SHP77 (cell line): Measurements from ENCODE around the gene YDJC.
"Not testable (repeated sequence)": the region's sequence is repeated elsewhere in the genome, so short reads cannot be mapped to it uniquely, and the experiment has no call there.

Experiments
- DNase-seq, 2 experiments: peaks; one replicate each; lab custom pipeline; 2025; lab: John Stamatoyannopoulos, UW

Gene YDJC

DNA sequence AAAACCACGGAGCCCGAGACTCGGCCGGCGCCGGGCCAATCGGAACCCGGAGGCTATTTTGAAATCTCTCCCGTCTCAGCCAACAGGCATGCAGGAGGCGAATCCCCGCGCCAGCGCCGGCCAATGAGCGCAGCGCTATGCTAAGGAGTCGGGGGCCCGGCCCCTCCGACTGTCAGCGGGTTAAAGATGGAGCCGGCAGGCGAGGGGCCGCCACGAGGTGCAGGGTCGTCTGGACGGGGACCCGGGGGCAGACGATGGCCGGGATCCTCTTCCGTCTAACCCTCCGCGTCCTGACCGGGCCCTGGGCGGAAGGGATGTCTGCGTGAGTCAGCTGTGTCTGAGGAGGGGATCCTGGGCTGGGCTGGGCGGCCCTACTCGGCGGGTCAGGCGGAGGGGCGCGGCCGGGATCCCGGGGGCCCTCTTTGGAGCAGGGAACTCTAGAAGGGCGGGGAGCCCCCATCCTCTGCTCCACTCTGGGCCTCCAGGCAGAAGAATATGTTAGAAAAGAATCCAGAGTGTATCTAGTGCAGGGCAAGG is 22.3 kb upstream of the YDJC start:
- peak; percentile 82 to 88 for DNase-seq

DNA sequence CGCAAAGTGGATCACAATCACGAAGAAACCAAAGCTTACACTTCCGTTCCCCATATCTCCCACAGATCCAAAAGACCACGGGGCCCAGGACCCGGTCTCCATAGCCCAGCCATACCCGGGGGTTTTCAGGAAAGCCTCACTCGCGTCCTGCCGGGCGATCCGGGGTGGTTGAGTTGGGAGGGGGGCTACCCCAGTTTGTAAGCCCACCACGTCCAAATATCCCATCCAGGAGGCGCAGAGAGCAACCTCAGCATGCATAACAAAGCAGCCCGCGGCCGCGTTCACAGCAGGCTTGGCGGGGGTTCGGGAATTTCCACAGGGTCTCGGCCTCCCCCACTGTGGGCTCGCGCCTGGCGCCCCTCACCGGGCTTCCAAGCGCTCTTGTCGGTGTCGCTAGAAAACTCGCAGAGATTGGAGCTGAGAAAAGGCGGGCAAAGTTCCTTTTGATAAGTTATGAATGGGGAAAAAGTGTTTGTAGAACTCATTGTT is 21.7 kb upstream of the YDJC start:
- peak; percentile 18 to 66 for DNase-seq

DNA sequence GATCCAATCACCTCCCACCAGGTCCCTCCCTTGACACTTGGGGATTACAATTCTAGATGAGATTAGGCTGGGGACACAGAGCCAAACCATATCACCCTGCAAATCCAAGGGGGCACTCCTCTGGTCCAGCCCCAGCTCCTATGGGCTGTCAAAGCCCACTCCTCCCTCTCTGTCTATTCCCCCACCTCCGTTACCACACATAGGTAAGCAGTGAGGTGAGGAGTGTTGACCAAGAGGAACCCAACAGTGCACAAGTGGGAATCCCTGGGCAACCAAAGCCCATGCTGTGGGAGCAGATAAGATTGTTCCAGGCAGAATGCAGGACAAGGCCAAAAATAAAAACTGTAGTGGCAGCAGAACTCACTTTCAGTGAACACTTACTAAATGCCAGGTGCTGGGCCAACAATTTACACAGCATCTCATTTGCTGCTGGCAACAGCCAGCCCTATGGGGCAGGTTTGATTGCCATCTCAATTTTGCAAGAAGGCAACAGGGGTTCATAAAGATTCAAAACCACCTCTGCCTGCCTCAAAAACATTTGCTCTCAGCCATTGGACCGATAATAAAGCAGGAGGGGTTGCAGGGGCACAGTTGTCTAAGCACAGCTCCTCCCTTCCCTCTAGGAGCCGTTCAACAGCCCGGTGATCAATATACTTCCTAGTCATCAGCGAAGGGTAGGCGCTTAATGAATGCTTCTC is 21.1 kb upstream of the YDJC start:
- DNase-seq, result no peak

DNA sequence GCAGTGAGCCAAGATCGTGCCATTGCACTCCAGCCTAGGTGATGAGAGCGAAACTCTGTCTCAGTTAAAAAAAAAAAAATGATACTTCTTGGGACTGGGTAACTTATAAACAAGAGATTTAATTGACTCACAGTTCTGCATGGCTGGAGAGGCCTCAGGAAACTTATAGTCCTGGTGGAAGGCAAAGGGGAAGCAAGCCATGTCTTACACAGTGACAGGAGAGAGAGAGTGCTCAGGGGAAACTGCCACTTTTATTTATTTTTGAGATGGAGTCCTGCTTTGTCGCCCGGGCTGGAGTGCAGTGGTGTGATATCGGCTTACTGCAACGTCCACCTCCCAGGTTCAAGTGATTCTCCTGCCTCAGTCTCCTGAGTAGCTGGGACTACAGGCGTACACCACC is 20.5 kb upstream of the YDJC start:
- no peak for DNase-seq

DNA sequence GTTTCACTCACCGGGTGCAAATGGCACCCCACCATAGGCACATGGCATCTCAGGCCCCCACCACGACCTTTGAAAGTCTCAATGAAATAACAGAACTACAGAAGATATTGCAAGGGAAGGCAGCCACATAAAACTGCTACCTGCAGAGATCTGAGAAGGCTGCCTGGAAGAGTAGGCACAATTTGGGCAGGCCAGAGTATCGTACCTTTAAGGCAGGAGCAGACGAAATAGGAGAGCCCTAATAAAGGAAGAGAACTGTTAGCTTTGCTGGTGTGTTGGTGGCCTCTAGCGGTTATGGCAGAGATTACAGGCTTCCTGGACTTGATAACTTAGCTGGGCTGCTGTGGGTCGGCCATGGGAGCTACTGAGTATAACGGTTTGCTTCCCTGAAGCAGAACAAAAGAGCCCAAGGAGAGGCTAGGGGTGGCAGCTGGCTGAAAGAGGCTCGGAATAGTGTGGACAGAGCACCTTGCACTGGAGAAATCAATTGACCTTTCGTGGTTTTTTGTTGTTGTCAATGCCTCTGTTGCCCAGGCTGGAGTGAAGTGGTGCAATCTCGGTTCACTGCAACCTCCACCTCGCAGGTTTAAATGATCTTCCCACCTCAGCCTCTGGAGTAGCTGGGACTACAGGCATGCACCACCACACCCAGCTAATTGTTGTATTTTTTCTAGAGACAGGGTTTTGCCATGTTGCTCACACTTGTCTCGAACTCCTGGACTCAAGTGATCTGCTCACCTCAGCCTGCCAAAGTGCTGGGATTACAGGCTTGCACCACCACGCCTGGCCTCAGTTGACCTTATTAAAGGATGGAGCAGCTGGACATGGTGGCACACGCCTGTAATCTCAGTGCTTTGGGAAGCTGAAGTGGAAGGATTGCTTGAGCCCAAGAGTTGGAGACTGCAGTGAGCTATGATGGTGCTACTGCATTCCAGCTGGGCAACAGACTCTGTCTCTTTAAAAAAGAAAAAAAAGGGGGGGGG is 17.1 kb upstream of the YDJC start:
- DNase-seq, result peak; percentile 61 to 70

DNA sequence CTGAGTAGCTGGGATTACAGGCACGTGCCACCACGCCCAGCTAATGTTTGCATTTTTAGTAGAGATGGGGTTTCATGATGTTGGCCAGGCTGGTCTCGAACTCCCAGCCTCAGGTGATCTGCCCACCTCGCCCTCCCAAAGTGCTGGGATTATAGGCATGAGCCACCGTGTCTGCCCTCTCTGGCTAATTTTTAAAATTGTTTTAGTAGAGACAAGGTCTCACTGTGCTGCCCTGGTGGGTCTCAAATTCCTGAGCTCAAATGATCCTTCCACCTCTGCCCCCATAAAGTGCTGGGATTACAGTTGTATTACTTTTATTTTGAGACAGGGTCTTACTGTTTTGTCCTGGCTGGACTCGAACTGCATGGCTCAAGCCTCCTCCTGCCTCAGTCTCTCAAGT is 15.7 kb upstream of the YDJC start:
- not testable (repeated sequence) for DNase-seq

DNA sequence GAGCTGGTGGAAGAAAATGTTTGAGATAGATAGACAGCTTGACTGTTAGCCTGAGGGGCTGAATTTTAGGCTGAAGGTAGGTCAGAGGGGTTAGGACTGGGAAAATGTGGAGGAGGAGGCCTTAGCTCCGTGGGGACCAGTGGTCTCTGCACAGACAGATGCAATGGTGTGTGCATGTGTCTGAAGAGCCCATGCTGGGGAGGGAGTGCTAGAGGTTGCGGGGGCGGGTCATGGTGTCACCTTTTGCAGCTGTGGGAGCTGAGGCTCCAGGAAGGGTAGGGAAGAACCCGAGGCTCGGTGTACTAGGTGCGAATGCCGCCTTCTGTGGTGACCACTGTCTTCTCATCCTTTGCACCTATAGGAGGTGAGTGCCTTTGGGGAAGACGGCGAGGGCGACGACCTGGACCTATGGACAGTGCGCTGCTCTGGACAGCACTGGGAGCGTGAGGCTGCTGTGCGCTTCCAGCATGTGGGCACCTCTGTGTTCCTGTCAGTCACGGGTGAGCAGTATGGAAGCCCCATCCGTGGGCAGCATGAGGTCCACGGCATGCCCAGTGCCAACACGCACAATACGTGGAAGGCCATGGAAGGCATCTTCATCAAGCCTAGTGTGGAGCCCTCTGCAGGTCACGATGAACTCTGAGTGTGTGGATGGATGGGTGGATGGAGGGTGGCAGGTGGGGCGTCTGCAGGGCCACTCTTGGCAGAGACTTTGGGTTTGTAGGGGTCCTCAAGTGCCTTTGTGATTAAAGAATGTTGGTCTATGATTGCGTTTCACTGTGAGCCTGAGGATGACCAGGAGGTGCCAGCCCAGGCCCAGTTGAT is 13.9 kb upstream of the YDJC start:
- DNase-seq, result peak in 1 of 2 experiments; percentile 9

DNA sequence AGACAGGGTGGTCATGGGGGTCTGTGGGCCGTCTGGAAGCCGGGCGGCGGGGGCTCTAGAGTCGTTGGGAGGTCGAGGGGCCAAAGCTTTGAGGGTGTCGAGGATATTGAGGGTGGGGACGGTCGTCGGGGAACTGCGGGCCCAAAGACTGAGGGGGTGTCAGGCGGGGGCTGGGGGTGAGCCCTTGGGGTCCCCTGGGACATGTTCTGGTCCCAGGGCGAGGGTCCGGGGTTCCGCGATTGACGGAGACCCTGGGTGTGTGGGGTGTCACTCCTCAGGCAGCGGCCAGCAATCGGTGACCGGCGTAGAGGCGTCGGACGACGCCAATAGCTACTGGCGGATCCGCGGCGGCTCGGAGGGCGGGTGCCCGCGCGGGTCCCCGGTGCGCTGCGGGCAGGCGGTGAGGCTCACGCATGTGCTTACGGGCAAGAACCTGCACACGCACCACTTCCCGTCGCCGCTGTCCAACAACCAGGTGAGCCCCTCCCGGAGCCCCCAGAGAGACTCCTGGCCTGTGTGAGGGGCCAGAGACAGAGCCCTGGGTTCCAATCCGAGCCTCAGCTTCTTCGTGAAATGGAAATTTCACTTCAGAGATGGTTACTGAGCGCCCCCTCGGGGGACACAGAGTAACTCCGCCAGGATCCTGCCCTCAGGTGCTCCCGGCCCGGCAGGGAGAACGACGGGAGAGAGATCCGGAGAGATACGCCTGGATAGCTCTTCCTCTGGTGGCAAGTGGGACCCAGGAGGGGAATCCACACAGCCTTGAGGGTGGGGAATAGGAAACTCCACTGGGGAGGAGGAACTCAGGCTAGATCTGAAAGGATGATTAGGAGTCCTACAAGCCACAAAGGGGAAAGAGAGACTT is 13.0 kb upstream of the YDJC start:
- DNase-seq, result peak; percentile 65 to 70

DNA sequence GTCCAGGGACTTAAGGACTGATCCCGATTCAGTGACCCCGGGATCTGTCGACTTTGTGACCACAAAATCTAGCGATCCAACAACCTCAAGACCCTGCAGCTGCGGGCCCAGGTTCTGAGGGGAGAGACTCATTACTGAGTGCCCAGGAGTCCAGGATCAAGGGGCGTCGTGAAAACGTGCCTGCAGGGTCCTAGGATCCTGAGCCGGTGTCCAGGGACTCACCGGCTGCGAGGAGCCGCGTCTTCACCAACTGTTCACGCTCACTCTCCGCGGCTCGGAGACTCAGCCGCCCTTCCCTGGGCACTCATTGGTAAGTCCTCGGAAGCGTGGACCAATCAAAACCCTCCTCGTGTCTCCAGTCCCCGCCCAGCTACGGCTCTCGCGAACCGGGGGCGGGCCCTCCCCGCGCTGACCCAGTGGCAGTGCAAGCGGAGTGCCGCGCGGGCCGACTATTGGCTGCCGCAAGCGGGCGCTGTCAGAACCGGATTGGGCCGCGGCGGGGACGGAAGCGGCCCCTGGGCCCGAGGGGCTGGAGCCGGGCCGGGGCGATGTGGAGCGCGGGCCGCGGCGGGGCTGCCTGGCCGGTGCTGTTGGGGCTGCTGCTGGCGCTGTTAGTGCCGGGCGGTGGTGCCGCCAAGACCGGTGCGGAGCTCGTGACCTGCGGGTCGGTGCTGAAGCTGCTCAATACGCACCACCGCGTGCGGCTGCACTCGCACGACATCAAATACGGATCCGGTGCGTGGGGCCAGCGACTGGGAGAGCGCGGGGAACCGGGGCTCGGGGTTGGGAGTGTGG is 12.2 kb upstream of the YDJC start, which contains the start of gene SDF2L1:
SDF2L1 (plus strand) TSS at position 514 of the 795 bp plus-strand sequence; CDS start at position 549, 35 bp downstream.
- peak; percentile 96 to 97 for DNase-seq

DNA sequence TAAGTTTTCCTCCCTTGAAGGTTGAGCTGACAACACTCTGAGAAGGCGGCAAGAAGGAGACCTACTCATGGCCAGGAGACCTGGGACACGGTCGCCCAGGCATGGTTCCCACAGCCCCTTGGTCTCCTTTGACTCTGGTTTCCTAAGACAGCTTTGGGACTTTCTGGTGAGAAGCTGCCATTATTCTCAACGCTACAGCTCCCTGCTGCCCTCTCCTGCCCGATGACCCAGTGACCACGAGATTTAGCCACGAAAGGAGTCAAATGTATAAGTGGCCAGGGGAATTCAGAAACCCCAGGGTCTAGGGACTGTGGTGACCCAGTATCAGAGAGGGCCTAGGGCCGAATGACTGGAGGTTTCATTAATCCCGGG is 11.6 kb upstream of the YDJC start:
- peak; percentile 35 to 37 for DNase-seq

DNA sequence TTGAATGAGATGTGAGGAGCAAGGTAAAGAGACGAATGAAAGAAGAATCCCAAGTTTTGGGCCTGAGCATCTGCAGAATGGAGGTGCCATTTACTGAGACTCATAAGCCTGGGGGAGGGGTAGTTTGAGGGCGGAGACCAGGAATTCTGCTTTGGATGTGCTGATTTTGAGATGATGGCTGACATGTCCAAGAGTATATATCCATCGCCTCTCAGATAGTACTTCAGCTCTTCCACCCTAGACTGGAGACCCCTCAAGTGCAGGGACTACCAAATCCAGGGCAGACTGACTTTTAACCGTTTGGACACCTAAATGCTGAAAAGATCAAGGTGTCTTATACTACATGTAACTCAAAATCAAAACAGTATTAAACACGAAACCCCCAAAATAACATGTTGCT is 11.0 kb upstream of the YDJC start:
- no peak for DNase-seq

DNA sequence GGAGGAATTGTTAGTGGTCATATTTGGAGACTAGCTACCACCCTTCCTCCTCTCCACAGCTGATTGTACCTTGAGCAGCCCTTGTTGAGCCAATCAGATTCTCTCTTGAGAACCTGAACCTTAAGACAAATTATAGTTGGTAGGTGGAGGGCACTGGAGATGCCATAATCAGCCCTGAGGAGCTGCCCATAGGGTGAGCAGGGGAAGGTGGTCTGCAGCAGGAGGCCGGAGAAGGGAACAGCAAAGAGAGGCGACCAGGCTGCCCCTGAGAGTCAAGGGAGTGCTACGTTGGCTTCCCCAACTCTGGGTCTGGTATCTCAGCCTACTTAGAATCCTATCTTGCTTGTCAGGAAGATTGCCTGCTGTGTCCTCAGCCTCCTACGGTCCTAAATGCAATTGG is 9.5 kb upstream of the YDJC start:
- DNase-seq, result no peak

DNA sequence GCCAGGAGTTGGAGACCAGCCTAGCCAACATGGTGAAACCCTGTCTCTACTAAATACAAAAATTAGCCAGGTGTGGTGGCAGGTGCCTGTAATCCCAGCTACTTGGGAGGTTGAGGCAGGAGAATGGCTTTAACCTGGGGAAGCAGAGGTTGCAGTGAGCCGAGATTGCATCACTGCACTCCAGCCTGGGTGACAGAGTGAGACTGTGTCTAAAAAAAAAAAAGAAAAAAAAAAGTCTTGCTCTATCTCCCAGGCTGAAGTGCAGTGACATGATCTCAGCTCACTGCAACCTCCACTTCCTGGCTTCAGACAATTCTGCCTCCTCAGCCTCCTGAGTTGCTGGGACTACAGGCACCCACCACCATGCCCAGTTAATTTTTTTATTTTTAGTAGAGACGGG is 7.6 kb upstream of the YDJC start:
- DNase-seq, result not testable (repeated sequence)

DNA sequence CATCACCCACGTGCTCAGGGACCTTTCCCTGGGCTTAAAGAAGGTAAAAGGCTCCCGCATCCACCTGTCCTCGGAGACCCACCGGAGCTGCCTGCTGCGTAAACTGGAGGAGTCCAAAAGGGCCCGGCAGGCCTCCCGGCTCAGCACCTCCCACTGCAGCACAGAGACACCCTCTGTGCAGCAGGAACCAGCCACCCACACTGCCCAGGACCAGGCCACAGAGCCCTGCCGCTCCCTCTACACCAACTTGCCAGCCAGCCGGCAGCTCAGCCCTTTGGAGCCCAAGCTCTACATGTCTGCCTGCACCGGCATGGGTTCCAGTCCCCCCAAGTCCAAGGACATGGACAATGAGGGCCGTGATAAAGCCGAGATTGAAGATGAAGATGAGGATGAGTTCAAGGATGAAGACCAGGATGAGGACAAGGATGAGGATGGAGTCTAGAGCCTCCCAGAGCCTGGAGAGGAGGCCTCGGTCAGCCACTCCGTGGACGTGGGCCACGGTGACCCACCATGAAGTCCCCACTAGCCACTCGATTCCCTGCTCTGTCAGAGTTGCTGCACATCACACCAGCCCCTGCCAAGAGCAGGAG is 6.9 kb upstream of the YDJC start:
- no peak for DNase-seq

DNA sequence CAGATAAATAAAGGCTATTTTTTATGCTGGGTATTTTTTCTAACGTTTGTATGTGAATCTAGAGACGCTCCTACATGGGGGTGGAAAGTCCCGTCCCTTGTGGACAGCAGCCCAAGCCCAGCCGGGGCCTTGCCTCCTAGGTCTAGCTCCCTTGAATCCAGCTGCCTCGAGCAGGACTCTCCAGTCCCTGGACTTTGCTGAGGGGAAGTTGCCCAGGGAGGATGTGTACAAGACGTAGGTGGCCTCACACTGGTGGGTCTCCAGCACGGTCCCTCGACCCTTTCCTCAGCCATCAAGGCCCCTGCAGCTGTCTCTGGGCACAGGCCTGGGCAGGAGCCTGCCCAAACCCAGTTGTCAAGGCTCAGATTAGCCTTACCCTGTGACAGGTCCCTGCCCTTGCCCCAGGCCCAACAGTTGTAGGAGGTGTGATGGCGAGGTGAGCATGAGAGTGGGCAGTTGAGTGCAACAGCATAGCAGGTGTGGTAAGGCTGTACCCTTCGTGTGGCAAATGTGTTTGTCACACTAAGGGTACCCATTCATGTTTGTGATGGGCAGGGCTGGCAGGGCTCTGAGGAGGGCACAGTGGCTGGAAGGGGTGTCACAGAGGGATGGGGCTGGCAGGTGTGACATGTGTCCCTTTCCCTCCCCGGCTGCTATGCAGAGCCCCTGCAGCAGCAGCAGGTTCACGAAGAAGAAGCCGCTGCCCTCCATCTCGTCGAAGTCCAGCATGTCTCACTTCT is 6.1 kb upstream of the YDJC start:
- no peak for DNase-seq

DNA sequence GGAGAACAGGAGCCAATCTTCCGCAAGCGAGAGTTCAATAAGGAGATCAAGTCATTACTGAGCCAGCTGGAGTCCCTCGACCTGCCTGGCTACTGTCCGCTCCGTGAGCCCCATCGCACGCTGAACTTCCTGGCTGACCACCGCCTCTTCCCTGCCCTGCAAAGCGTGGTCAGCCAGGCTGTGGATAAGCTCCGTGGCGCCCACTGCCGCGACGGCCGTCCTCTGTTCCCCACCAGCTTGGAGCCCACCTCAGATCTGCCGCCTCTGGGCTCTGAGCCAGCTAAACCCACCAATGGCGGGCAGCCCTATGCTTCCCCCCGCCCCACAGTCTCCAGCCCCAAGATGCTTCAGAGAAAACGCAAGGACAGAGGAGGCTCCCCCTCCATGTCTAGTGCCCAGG is 5.0 kb upstream of the YDJC start:
- no peak for DNase-seq

DNA sequence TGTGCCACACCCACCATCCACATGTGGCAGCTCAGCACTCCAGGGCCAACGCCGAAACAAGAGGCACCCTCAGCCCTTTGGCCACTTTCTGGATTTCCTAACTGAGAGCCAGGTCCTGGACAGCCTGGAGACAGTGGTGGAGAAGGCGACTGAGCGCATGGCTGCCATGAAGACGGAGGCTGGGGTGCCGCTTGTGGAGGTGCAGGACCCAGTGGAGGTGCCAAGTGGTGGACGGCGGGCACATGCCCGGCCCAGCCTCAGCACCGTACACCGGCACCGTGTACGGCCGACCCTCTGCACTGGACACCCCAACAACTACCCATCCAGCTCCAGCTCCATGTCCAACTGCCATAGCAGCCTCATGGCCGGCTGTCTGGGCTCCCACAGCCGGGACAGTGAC is 4.3 kb upstream of the YDJC start:
- no peak for DNase-seq

DNA sequence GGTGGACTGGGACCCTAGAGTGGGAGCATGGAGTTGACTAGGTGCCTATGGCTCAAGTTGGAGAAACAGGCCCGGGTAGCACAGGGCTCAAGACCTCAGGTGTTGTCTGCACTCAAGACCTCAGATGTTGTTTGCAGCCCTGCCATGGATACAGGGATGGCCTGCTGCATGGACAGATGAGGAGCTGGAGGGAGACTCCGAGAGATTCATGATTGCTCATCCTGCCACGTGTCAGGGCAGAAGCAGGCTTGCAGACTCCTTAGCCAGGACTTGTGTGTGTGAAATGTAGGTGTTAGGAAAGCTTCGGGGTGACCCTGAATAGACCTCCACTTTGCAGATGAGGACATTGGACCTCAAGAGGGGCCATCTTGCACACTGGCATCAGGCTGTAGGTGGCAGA is 3.7 kb upstream of the YDJC start:
- DNase-seq, result no peak

DNA sequence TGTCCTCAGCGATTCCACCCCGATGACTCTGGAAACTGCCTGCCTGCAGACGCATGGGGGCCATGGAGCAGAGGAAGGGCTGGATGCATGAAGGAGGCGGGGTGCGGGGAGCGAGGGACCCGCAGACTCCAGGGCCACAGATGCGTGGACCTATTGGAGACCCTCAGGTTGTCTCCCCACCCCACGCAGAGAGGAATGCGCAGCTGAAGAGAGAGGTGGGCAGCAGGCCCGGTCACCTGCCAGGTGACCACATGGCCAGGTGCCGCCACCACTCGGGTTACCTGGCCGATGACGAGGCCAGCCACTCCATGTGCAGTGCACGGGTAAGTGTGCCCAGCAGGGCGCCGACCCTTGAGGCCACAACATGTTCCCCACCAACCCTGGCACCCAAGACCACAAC is 3.1 kb upstream of the YDJC start:
- DNase-seq, result no peak
